Fibroblast of upper back skin (primary cell): ENCODE data around the gene CIBAR2.
A peak's percentile ranks its signal among the peaks of the same experiment; 100 is the strongest.

Experiments
- DNase-seq: peaks from one replicate; pipeline ENCODE4 v3.0.0-alpha.2; 2013

CIBAR2 gene

GRCh38 chr16:85081765-85082164, 30.5 kb downstream of the CIBAR2 start:
- DNase-seq, result no peak

GRCh38 chr16:85081038-85081437, 31.2 kb downstream of the CIBAR2 start:
- no peak for DNase-seq

- no peak for DNase-seq
Measured at GRCh38 chr16:85079785-85080570, 32.3 kb downstream of the CIBAR2 start.

DNA sequence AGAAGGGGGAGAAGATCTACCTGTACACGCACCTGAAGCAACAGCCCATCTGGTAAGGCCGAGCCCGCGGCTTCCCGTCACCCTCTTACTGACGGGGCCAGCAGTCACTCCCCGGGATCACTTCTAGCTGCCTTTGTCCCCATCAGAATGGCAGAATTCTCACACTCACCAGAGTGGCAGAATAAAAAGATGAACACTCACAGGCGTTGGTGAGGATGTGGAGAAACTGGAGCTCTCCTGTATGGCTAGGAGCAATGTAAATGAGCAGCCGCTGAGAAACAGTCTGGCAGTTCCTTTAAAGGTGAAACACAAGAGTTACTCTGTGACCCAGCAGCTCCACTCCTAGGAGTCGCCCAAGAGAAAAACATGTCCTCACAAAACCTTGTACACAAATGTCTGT, 33.3 kb downstream of the CIBAR2 start:
- no peak for DNase-seq

- DNase-seq, result no peak
Measured at GRCh38 chr16:85078226-85078625, 34.0 kb downstream of the CIBAR2 start.

- DNase-seq, result no peak
Measured at GRCh38 chr16:85077576-85078125, 34.6 kb downstream of the CIBAR2 start.

DNA sequence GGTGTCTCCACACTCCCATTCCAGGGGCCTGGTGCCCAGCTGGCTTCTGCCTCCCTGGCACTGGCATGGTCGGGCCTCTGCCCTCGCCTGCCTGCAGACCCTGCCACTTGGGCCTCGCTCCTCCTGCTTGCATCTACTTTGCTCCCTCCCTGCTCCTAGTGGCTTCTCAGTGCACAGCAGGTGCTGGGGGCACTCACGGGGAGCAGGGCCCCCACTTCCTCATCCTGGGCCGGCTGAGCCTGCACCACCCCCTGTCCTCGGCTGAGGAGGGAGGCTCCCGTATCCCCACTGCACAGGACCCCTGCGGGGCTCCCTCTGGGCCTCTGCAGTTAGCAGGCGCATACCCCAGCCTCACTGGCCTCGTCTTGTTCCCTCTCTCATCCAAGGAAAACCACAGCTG, 35.2 kb downstream of the CIBAR2 start:
- no peak for DNase-seq

DNA sequence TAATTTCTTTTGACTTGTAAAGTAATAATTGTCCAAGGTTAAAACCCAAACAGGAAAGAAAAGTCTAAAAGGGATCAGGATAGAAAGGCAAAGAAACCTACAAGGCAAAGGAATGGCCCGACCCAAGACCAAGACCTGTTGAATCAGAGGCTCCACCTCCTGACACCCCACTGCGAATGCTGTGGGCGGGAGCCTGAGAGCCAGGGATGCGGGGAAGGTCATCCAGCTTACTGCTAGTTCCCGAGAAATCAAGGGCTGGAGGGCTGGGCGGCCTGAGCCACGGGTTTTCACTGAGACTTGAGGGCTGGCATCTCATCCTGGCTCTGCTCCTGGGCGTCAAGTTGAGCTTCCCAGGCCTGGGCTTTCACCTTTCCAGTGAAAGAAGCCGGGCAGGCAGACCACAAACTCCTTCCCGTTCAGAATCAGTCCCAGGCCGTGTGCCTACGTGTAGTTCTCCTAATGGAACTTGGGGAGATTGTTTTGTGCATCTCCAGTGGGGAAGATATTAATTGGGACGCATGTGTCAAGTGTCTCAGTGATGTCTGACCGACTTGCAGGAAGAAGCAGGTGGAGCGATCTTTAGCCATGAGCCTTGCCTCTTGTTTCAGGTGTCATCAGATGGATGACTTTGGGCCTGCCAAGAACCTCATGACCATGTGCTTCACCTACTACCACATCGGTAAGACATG, 36.9 kb downstream of the CIBAR2 start:
- DNase-seq, result no peak

DNA sequence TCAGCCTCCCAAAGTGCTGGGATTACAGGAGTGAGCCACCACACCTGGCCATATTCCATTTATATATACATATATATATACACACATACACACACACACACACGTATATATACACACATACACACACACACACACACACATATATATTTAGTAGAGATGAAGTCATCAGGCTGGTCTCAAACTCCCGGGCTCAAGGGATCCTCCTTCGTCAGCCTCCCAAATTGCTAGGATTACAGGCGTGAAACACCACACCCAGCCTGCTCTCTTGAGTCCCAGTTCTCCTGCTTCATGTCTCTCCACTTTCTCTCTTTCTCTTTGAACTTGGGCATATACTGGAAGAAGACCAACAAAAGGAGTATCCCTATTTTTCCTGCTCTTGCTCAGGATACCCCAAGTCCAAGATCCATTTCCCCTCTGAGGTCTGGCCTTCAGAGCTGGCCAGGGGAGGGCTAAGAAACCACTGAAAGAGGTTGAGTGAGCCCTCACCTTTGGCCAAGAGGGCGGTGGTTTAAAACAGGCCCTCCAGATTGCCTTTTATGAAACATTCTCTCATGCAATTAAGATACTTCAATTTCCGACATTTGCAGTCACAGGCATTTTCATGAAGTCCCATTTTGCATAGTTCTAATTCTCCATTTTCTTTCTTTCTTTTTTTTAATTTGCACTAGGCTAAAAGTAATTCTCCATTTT, 37.9 kb downstream of the CIBAR2 start:
- DNase-seq, result no peak

- DNase-seq, result peak; percentile 42
Measured at GRCh38 chr16:85072947-85073346, 39.3 kb downstream of the CIBAR2 start.

GRCh38 chr16:85072076-85072860, 40.0 kb downstream of the CIBAR2 start:
- no peak for DNase-seq

- no peak for DNase-seq
Measured at GRCh38 chr16:85069171-85069570, 43.1 kb downstream of the CIBAR2 start.

GRCh38 chr16:85068746-85069145, 43.5 kb downstream of the CIBAR2 start:
- DNase-seq, result no peak

- DNase-seq, result no peak
Measured at GRCh38 chr16:85067426-85067825, 44.8 kb downstream of the CIBAR2 start.

- DNase-seq, result no peak
Measured at GRCh38 chr16:85067024-85067423, 45.2 kb downstream of the CIBAR2 start.

DNA sequence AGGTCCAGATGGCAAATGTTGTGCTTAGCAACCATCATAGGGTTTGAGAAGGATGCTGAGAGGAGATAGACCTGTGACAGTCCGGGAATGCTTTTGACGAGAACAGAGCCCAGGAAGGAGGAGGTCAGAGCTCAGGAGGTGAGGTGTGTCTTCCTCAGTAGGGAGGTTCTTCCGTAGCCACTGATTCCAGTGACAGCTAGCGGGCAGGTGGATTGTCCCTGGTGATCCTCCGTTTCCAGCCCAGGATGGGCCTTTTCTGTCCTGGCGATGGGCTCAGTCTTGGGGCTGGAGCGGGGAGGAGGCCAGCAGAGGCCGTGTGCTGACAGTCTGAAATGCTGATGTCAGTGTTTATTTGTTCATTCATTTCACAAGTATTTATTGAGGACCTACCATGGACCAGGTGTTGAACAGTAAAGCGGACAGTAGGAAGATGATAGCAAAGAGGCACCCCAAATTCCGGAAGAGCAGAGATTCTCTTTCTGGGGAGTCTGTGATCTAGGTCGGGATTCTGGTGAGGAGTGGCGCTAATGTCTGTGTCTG, 45.9 kb downstream of the CIBAR2 start:
- no peak for DNase-seq

DNA sequence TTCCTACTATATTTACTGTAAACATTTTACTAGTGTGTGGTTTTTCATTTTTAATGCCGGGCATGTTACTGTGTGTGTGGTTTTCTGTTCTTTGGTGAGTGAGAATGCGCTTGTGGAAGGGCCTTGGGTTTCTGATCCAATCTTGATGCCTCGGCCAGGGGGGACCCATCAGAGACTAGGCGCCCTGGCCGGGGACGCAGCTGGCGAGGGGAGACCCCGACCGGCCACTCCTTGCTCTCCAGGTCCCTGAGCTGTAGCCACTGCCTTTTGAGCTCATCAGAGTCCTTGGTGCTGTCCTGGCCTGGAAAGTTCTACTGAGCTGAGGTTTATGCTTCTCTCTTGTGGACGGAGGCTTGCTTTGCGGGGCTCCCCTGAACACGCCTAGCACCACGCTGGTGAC, 47.2 kb downstream of the CIBAR2 start:
- no peak for DNase-seq

DNA sequence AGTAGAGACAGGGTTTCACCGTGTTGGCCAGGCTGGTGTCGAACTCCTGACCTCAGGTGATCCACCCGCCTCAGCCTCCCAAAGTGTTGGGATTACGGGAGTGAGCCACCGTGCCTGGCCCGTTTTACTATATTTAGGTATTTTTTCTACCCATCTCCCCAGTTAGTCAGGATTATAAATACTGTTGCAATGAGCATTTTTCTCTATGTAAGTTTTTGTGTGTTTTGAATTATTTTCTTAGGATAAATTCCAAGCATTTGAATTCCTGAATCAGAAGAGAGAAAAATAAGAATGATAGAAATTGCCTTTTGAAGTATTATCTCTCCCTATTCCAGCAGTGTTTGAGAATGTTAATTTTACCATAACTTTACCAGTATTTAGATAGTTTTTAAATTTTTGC, 48.1 kb downstream of the CIBAR2 start:
- DNase-seq, result no peak

- DNase-seq, result no peak
Measured at GRCh38 chr16:85062845-85063244, 49.4 kb downstream of the CIBAR2 start.

DNA sequence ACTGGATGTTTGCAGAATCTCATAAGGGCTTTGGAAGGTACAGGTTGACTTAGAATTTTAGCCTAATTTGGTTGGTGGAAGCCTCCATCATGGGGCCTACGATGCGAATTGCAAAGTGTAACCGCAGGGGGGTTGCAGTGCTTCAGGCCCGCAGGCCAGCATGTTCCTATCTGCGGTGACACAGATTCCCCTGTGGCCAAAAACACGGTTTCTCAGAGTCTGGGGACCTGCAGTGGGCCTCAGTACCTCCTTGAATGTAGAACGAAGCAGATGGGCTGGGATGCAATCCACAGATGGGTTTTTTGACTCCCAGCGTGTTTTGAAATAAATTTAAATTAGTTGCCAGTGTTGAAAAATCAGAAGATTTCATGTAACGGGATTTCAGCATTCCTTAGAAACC, 49.9 kb downstream of the CIBAR2 start:
- DNase-seq, result no peak

DNA sequence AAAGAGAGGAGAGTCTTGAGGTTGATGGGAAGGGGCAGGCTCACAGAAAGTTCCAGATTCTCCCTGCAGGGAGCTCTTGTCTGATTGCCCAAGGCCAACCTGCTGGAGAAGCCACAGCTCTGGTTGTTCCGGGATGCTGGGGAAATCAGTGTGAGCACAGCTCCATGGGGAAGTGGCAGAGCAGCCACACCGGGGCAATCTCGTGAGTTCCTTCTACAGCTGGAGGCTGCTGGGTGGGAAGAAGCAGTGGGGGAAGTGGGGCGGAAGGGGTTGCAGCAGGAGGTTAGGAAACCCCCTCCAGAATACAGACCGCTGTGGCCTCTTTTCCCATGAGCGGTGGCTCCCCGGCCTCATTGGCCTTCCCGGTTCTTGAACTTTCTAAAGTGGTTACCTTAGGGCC, 50.7 kb downstream of the CIBAR2 start:
- DNase-seq, result no peak

- no peak for DNase-seq
Measured at GRCh38 chr16:85058909-85059308, 53.4 kb downstream of the CIBAR2 start.

DNA sequence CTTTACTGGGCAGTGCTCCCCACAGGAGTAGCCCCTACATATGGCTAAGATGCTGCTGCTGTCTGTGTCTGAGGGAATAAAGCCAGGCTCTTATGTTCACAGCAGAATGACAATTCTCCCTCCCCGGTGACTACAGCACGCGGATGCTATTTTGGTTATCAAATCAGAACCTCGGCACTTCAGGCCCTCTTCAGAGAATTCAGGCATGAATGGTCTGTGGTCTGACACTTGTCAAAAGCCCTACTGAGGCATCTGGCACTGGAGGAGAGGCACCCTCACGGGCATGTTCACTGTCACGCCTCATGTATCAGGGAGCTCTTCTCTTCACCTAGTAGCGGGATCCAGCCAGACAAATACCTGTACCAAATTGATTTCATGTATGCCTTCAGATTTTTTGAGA, 54.3 kb downstream of the CIBAR2 start:
- DNase-seq, result no peak
